IMR-90 (cell line): ENCODE data around the gene GRIK1. TPM values are rescaled to one million over a fixed set of nuclear protein-coding genes. Genes with fewer than 3 reads are reported as not detected.

Experiments
- ATAC-seq: fragments of 200-7000 bp; cut with Tn5 transposase; 2 replicates; pipeline ENCODE4 v1.9.1; 2020; ENCODE audit warnings: low read depth, mild to moderate bottlenecking, moderate library complexity
- BruUV-seq: library from RNA; stranded (reverse); fragments of 400-500 nt; replicated peaks from 2 replicates; lab custom pipeline; 2021; lab: Mats Ljungman, UMichigan
- CTCF ChIA-PET: fragments of 300-600 bp; formaldehyde crosslinking; extraction: SDS; loops from one replicate; lab custom pipeline; 2021; ENCODE audit warnings: antibody characterized with exemption; lab: Yijun Ruan, JAX
- POLR2A ChIA-PET: fragments of 300-600 bp; sonication (Branson Sonifier 250); formaldehyde crosslinking; loops from one replicate; lab custom pipeline; 2022; ENCODE audit warnings: antibody characterized with exemption; ENCODE audit not compliant: unreplicated experiment; lab: Charles Lee
- DNase-seq: peaks from one replicate; pipeline ENCODE4 v3.0.0; 2013
- H2AFZ ChIP-seq: replicated peaks from 2 replicates; pipeline ENCODE3; 2013; ENCODE audit warnings: low read length, mild to moderate bottlenecking; ENCODE audit not compliant: poor library complexity
- H2AK5ac ChIP-seq: 2 replicates; pipeline ENCODE4 v1.6.1; 2013; ENCODE audit warnings: low read depth, low read length, inconsistent platforms
- H2AK9ac ChIP-seq: replicated peaks from 2 replicates; pipeline ENCODE3; 2013; ENCODE audit warnings: mild to moderate bottlenecking, low read depth, low read length, moderate library complexity; ENCODE audit not compliant: poor library complexity
- H2BK120ac ChIP-seq: 2 replicates; pipeline ENCODE4 v1.6.1; 2013; ENCODE audit warnings: low read depth, low read length, inconsistent platforms
- H2BK15ac ChIP-seq: 3 replicates; pipeline ENCODE4 v1.6.1; 2013; ENCODE audit warnings: low read depth, low read length, inconsistent platforms
- H2BK20ac ChIP-seq: 2 replicates; pipeline ENCODE4 v1.6.1; 2013; ENCODE audit warnings: low read depth, mild to moderate bottlenecking, inconsistent platforms, low read length, moderate library complexity
- H2BK5ac ChIP-seq: 2 replicates; pipeline ENCODE4 v1.6.1; 2013; ENCODE audit warnings: mild to moderate bottlenecking, low read depth, low read length, inconsistent platforms; ENCODE audit not compliant: poor library complexity, severe bottlenecking
- H3K14ac ChIP-seq: replicated peaks from 2 replicates; pipeline ENCODE4 v1.6.1; 2013; ENCODE audit warnings: low read depth, low read length, inconsistent platforms
- H3K18ac ChIP-seq: 2 replicates; pipeline ENCODE4 v1.6.1; 2013; ENCODE audit warnings: low read depth, low read length, control low read depth
- H3K23ac ChIP-seq: 2 replicates; pipeline ENCODE4 v1.6.1; 2013; ENCODE audit warnings: low read depth, low read length, inconsistent platforms
- H3K27ac ChIP-seq: 2 replicates; pipeline ENCODE4 v1.5.1; 2013; ENCODE audit warnings: mild to moderate bottlenecking, control low read depth, low read length; ENCODE audit not compliant: insufficient read depth
- H3K27me3 ChIP-seq: 2 replicates; pipeline ENCODE4 v1.6.1; 2013; ENCODE audit warnings: low read length; ENCODE audit not compliant: control insufficient read depth, insufficient read depth
- H3K36me3 ChIP-seq: 2 replicates; pipeline ENCODE4 v1.6.1; 2013; ENCODE audit warnings: low read length, mixed read lengths; ENCODE audit not compliant: control insufficient read depth, insufficient read depth
- H3K4ac ChIP-seq: 2 replicates; pipeline ENCODE4 v1.6.1; 2013; ENCODE audit warnings: low read depth, low read length, inconsistent platforms
- H3K4me1 ChIP-seq: 2 replicates; pipeline ENCODE4 v1.6.1; 2013; ENCODE audit warnings: low read length, mixed read lengths; ENCODE audit not compliant: control insufficient read depth, insufficient read depth
- H3K4me2 ChIP-seq: 2 replicates; pipeline ENCODE4 v1.6.1; 2013; ENCODE audit warnings: low read depth, mild to moderate bottlenecking, control low read depth, low read length, moderate library complexity
- H3K4me3 ChIP-seq: 2 replicates; pipeline ENCODE4 v1.5.1; 2013; ENCODE audit warnings: low read depth, mild to moderate bottlenecking, control low read depth, low read length, moderate library complexity; ENCODE audit not compliant: insufficient read depth
- H3K56ac ChIP-seq: 2 replicates; pipeline ENCODE4 v1.6.1; 2013; ENCODE audit warnings: low read length, inconsistent platforms; ENCODE audit not compliant: insufficient read depth; ENCODE audit errors: extremely low read depth
- H3K79me1 ChIP-seq, 2 experiments: 2 replicates each; pipeline ENCODE4 v1.6.1; 2013; ENCODE audit warnings: low read length in 2 of 2, inconsistent platforms in 1 of 2, low read depth in 1 of 2
- H3K9ac ChIP-seq: 2 replicates; pipeline ENCODE4 v1.6.1; 2013; ENCODE audit warnings: low read depth, low read length, control low read depth
- H3K9me1 ChIP-seq: 2 replicates; pipeline ENCODE4 v1.6.1; 2013; ENCODE audit warnings: low read length, inconsistent platforms; ENCODE audit not compliant: insufficient read depth
- H3K9me3 ChIP-seq: 2 replicates; pipeline ENCODE4 v1.6.1; 2013; ENCODE audit warnings: low read length; ENCODE audit not compliant: control insufficient read depth, insufficient read depth
- H4K20me1 ChIP-seq: 2 replicates; pipeline ENCODE4 v1.6.1; 2013; ENCODE audit warnings: low read length, inconsistent platforms; ENCODE audit not compliant: insufficient read depth
- H4K5ac ChIP-seq: 2 replicates; pipeline ENCODE4 v1.6.1; 2013; ENCODE audit warnings: mild to moderate bottlenecking, low read depth, low read length, control low read depth
- H4K8ac ChIP-seq, 2 experiments: 2 replicates each; pipeline ENCODE4 v1.6.1; 2013; ENCODE audit warnings: low read depth in 2 of 2, low read length in 2 of 2, control low read depth in 1 of 2, inconsistent platforms in 1 of 2
- H4K91ac ChIP-seq: 2 replicates; pipeline ENCODE4 v1.6.1; 2013; ENCODE audit warnings: low read depth, low read length, inconsistent platforms; ENCODE audit not compliant: insufficient read depth
- BHLHE40 ChIP-seq: fragments of 150-350 bp; IDR thresholded peaks from 2 replicates; pipeline ENCODE4 v1.6.1; 2016; ENCODE audit warnings: mild to moderate bottlenecking, low read depth, low read length
- CEBPB ChIP-seq: IDR thresholded peaks from 2 replicates; pipeline ENCODE4 v1.6.1; 2012; ENCODE audit warnings: low read depth, low read length, improper control_type of control experiment
- CHD1 ChIP-seq: IDR thresholded peaks from 2 replicates; pipeline ENCODE4 v1.6.1; 2012; ENCODE audit warnings: low read depth, low read length, improper control_type of control experiment
- CTCF ChIP-seq: conservative IDR thresholded peaks from 2 replicates; pipeline ENCODE4 v1.5.1; 2012; ENCODE audit warnings: mild to moderate bottlenecking, low read depth, low read length, improper control_type of control experiment
- ELK1 ChIP-seq: fragments of 150-350 bp; IDR thresholded peaks from 2 replicates; pipeline ENCODE4 v1.6.1; 2016; ENCODE audit warnings: low read depth, mild to moderate bottlenecking, low read length, moderate library complexity, borderline replicate concordance
- FOS ChIP-seq: fragments of 150-350 bp; IDR thresholded peaks from 2 replicates; pipeline ENCODE4 v1.6.1; 2016; ENCODE audit warnings: low read depth, low read length
- MAFK ChIP-seq: IDR thresholded peaks from 2 replicates; pipeline ENCODE4 v1.6.1; 2012; ENCODE audit warnings: low read depth, low read length, improper control_type of control experiment
- MAZ ChIP-seq: IDR thresholded peaks from 2 replicates; pipeline ENCODE4 v1.6.1; 2012; ENCODE audit warnings: low read depth, mild to moderate bottlenecking, low read length, improper control_type of control experiment, moderate library complexity, borderline replicate concordance
- MXI1 ChIP-seq: IDR thresholded peaks from 2 replicates; pipeline ENCODE4 v1.6.1; 2012; ENCODE audit warnings: low read depth, mild to moderate bottlenecking, low read length, moderate library complexity, borderline replicate concordance
- NFE2L2 ChIP-seq: fragments of 150-350 bp; IDR thresholded peaks from 2 replicates; pipeline ENCODE4 v1.6.1; 2016; ENCODE audit warnings: low read depth, mild to moderate bottlenecking, low read length
- POLR2A ChIP-seq: IDR thresholded peaks from 2 replicates; pipeline ENCODE4 v1.6.1; 2012; ENCODE audit warnings: mild to moderate bottlenecking, low read depth, low read length
- RAD21 ChIP-seq: IDR thresholded peaks from 2 replicates; pipeline ENCODE4 v1.6.1; 2012; ENCODE audit warnings: low read length, improper control_type of control experiment
- RCOR1 ChIP-seq: IDR thresholded peaks from 2 replicates; pipeline ENCODE4 v1.6.1; 2012; ENCODE audit warnings: mild to moderate bottlenecking, low read length, improper control_type of control experiment; ENCODE audit not compliant: insufficient replicate concordance
- RFX5 ChIP-seq: IDR thresholded peaks from 2 replicates; pipeline ENCODE4 v1.8.0; 2012; ENCODE audit warnings: low read depth, mild to moderate bottlenecking, low read length, moderate library complexity
- SMC3 ChIP-seq: fragments of 150-350 bp; IDR thresholded peaks from 2 replicates; pipeline ENCODE4 v1.6.1; 2016; ENCODE audit warnings: low read depth, mild to moderate bottlenecking, antibody characterized with exemption, low read length, moderate library complexity
- USF2 ChIP-seq: fragments of 150-350 bp; IDR thresholded peaks from 2 replicates; pipeline ENCODE4 v1.6.1; 2017; ENCODE audit warnings: mild to moderate bottlenecking, antibody characterized with exemption, low read length, low read depth
- WGBS, 2 experiments: methylation state at CpG; one replicate each; pipeline versions ENCODE4 v1.1.5 to v1.1.7; 2013; ENCODE audit warnings: missing lambda C conversion rate in 2 of 2; ENCODE audit not compliant: insufficient read length in 1 of 2; ENCODE audit errors: extremely low coverage in 2 of 2; 5-methylcytosine and 5-hydroxymethylcytosine counted together
- dilution Hi-C: fragments of 300-500 bp; cut with HindIII; formaldehyde crosslinking; loops from one replicate; pipeline ENCODE4 v1.14.3; 2018; ENCODE audit warnings: low sequenced_read_pairs; ENCODE audit not compliant: unreplicated experiment
- in situ Hi-C: fragments of 300-500 bp; cut with MboI; formaldehyde crosslinking; loops from 3 replicates; pipeline ENCODE4 v1.14.3; 2019; ENCODE audit warnings: low sequenced_read_pairs, inconsistent platforms, mixed read lengths
- intact Hi-C: fragments of 100-400 bp; cut with micrococcal nuclease; formaldehyde crosslinking; loops from 2 replicates; pipeline ENCODE4 v1.10.0; 2022
- polyA plus RNA-seq, 3 experiments: library from polyadenylated mRNA; depleted of rRNA; stranded (reverse); fragments of >200 nt; gene quantifications; 2 replicates each; pipeline ENCODE4 v1.2.3, GENCODE V29; 2012; ENCODE audit warnings: low replicate concordance in 1 of 3
- total RNA-seq: library from RNA; depleted of rRNA; stranded (reverse); fragments of >200 nt; gene quantifications from 2 replicates; pipeline ENCODE4 v1.2.3, GENCODE V29; 2012

The GRIK1 gene
- total and polyA plus RNA-seq, 2 of the 4 experiments (the other 2 are of a cell fraction), result not detected

GRCh38 chr21:29514652-29515247, 425.0 kb downstream of the GRIK1 start:
- Histone ChIP-seq H3K9ac (no peak overlapping the region), H2AK9ac (no peak overlapping the region), H2BK120ac (no peak overlapping the region), H3K27me3 (no peaks in the 10 kb centered on the region), H3K4me1 (no peaks in the 10 kb centered on the region), H3K4ac (no peak overlapping the region), H2BK20ac (no peak overlapping the region), H3K9me1 (no peaks in the 10 kb centered on the region), H2BK15ac (no peak overlapping the region), H4K5ac (no peak overlapping the region), H3K4me2 (no peak overlapping the region), H3K4me3 (no peak overlapping the region), H4K8ac (no peak overlapping the region), H4K20me1 (no peaks in the 10 kb centered on the region), H3K18ac (no peak overlapping the region), H4K91ac (no peak overlapping the region), H3K14ac (no peak overlapping the region), H3K56ac (no peak overlapping the region), H3K27ac (no peak overlapping the region), H2AK5ac (no peak overlapping the region), H3K79me1 (no peaks in the 10 kb centered on the region), H2BK5ac (no peak overlapping the region), H3K23ac (no peak overlapping the region), H3K9me3 (peaks cover 6% of the 10 kb centered on the region; the same call in 1 of the 2 replicates), H3K36me3 (no peaks in the 10 kb centered on the region), H2AFZ (no peak overlapping the region)
- WGBS, 2 experiments, result no CpG with 5 or more reads among the region's 2 CpGs
- ATAC-seq (no peak), DNase-seq (no peak)
- in situ Hi-C loops (no loop called here), dilution Hi-C loops (no loop called here), intact Hi-C loops (no loop called here)
- no TSS peak for BruUV-seq
- CTCF ChIA-PET, result no interaction called here
- TF ChIP-seq FOS (no peak), SMC3 (no peak), USF2 (no peak), RAD21 (no peak), MAZ (no peak), MAFK (no peak), POLR2A (no peak), RFX5 (no peak), CTCF (no peak), CHD1 (no peak), BHLHE40 (no peak), ELK1 (no peak), NFE2L2 (no peak), RCOR1 (no peak), CEBPB (no peak), MXI1 (no peak)
- POLR2A ChIA-PET, result no interaction called here
